ENCODE results near the gene NRXN3. TPM values are rescaled to one million over a fixed set of nuclear protein-coding genes. Genes with fewer than 3 reads are reported as not detected.

The NRXN3 gene
- total RNA-seq, 4 donors from 2014 or later, result 0.19 to 1.4 (median 0.40) TPM

DNA sequence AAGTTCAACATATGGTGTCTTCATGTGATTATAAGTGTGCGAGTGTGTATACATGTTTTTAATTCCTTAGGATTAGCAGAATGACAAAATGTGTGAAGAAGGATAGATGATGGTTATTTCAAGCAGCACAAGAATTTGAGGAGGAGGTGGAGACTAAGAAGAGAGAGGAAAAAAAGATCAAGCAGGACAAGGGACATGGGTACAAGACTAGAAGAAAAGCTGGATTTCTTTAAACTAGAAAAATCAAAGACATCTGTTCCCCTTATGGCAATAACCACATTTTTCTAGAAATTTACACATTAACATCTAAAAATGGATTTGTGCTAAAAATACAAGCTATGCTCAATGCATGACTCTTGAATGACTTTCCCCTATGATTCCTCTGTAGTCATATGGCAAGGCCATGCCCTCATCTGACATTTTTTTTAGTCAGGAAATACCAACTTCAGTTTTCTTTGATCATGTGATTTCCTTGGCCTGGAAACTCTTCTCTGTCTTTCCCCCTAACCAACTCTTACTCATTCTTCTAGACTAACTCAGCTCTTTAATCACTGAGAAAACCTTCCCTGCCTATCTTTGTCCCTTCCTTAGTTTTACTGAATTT lies 435.8 kb downstream of the NRXN3 start:
- DNase-seq (ENCODE audit: low spot score), result no peak
- ATAC-seq (ENCODE audit: low FRiP score), result no peak
- TF ChIP-seq, protein P1, sequence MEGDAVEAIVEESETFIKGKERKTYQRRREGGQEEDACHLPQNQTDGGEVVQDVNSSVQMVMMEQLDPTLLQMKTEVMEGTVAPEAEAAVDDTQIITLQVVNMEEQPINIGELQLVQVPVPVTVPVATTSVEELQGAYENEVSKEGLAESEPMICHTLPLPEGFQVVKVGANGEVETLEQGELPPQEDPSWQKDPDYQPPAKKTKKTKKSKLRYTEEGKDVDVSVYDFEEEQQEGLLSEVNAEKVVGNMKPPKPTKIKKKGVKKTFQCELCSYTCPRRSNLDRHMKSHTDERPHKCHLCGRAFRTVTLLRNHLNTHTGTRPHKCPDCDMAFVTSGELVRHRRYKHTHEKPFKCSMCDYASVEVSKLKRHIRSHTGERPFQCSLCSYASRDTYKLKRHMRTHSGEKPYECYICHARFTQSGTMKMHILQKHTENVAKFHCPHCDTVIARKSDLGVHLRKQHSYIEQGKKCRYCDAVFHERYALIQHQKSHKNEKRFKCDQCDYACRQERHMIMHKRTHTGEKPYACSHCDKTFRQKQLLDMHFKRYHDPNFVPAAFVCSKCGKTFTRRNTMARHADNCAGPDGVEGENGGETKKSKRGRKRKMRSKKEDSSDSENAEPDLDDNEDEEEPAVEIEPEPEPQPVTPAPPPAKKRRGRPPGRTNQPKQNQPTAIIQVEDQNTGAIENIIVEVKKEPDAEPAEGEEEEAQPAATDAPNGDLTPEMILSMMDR (IDR thresholded peaks at IDR 0.05), result no peak

DNA sequence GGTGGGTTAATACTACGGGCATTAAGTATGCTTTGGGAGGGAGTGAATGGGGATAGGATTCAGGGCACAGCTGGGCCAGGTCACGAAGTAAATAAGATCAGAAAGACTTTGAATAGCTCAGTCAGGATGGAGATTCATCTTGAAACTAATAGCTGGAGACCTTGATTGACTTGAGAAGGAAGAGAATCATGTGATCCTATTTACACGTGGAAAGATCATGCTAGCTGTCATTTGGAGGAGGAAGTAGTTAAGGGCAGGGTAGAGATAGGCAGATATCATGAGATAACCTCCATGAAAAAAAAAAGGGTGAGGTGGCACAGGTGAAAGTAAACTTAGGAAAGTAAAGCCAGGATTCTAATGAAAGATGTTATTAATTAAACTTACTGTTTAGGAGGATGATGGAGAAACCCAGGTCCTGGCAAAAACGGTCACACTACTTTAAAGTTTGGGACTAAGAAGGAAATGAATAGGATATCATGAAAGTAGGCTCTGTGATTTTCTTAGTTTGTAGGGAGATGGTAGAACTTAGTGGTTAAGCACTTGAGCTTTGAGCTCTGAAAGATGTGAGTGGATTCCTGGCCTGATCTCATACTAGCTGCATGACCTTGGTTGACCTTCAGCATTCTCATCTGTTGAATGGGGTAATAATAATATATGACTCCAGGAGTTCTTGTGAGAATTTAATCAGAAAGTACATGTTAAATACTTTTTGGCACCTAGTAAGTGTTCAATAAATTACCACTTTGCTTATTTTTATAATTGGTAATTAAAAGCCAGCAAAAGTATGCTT lies 439.0 kb downstream of the NRXN3 start:
- ATAC-seq (ENCODE audit: low FRiP score) (no peak), DNase-seq (ENCODE audit: low spot score) (no peak)
- TF ChIP-seq, protein P1 (IDR thresholded peaks at IDR 0.05), result no peak

DNA sequence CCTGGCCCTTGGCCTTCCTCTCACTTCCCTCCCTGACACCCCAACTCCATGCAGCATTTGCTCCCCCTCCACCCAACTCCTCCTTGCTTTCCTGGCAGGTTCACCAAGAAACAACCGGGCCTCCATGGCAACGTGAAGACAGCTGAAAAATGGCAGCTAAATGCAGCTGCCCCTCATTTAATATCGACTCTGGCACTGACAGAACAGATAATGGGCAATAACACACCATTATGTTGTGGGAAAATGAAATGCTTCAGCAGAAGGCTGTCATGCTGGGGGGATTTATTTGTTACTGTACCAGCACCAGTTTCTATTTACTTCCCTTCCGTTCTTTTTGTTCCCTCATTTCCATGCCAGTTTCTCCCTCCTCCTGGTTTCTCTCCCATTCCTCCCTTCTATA lies 440.8 kb downstream of the NRXN3 start:
- no peak for ATAC-seq (ENCODE audit: low FRiP score)
- TF ChIP-seq, protein P1 (IDR thresholded peaks at IDR 0.05), result no peak
- DNase-seq (ENCODE audit: low spot score), result no peak

DNA sequence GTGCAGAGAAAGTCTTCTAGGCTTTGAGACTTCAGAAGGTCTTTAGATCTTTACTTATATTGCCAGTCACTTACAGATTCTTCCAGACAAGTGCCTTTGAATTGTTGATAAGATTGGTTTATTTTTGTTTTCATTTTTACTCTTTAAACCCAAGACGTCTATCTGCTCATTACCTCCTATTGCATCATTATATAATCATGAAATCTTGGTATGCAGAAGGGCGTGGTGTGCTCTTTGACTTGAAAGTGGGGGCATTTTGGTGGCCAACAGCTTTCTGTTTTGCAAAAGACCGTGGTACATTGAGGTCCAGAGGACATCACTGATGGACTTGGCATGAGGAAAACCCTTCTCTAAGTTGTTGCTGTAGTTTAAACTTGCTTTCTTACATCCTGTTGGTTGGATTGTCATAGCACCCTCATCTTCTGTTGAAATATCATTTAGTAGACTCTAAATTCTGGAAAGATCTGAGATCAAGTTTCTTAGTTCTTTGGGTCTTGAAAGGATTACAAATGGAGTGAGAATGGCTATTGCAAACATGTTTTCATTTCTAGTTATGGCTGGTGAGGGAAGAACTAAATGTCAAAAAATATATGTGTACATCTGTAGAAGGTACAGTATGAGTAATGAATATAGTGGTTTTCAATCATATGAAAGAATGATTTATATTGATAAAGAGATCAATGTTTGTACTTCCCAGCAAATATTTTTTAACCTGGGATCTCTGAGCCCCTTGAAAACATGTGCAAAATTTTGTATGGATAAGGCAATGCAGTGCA lies 441.8 kb downstream of the NRXN3 start:
- DNase-seq (ENCODE audit: low spot score) (no peak), ATAC-seq (ENCODE audit: low FRiP score) (no peak)
- TF ChIP-seq, protein P1 (IDR thresholded peaks at IDR 0.05), result no peak

DNA sequence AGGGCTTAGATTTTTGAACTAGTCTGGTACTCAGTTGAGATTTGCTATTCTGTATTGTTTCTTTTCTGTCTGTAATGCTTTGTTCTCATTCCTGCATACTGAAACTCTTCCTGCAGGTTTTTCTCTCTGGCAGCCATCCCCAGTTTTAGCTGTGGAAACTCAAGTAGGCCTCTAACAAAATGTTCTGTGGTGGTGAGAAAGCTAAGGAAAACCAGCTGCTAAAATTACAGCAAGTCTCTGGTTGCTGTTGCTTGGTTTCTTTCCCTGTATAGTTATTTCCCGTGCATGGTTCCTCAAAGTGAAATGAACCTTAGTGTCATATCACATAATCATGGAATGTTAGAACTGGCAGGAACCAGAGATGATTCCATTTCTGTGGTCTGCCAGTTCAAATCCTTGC lies 442.5 kb downstream of the NRXN3 start:
- ATAC-seq (ENCODE audit: low FRiP score) (no peak), DNase-seq (ENCODE audit: low spot score) (no peak)
- TF ChIP-seq, protein P1 (IDR thresholded peaks at IDR 0.05), result no peak

DNA sequence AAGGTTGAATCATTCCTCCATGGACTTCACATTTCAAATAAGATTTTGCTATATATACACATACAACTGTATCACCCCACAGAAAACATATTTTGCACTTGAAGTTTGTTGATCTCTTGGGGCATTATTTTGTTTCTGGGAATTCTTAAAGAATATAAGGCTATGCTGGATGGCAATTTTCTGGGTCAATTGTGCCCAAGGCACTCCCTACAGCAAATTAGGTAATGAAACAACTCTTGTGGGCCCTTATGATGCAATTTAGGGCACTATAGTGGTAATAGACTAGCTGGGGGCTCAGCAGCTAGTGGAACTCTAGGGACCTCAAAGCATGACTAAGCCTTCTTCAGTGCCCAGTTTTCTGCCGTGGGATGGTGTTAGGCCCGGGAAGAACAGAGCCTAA lies 444.4 kb downstream of the NRXN3 start:
- no peak for DNase-seq (ENCODE audit: low spot score)
- TF ChIP-seq, protein P1 (IDR thresholded peaks at IDR 0.05), result no peak
- ATAC-seq (ENCODE audit: low FRiP score), result no peak

Measured in omental fat pad (tissue), 4 donors.